DOHH2 (cell line): ENCODE data around the gene PDCD10.

Experiments
- CTCF ChIP-seq: fragments of 200-600 bp; sonication (generic); IDR thresholded peaks from one replicate; pipeline ENCODE4 v1.5.1; 2014; ENCODE audit warnings: antibody characterized with exemption, mild to moderate bottlenecking, low read depth, low read length; ENCODE audit not compliant: poor library complexity, severe bottlenecking
- EZH2phosphoT487 ChIP-seq: fragments of 200-600 bp; sonication (generic); IDR thresholded peaks from 2 replicates; pipeline ENCODE4 v1.6.1; 2017; ENCODE audit warnings: borderline replicate concordance, mild to moderate bottlenecking, antibody characterized with exemption, low read length, moderate library complexity, mixed read lengths

- TF ChIP-seq CTCF, result no peak
- TF ChIP-seq EZH2phosphoT487, result no peak
Observed at GRCh38 chr3:167691366-167691765, 43.3 kb downstream of the PDCD10 start.
